BJ (cell line): Measurements from ENCODE around the gene ZMAT2. TPM values are rescaled to one million over a fixed set of nuclear protein-coding genes. Genes with fewer than 3 reads are reported as not detected.
A peak's percentile ranks its signal among the peaks of the same experiment; 100 is the strongest.

Source experiments
- CTCF ChIA-PET: fragments of 350-600 bp; formaldehyde crosslinking; extraction: SDS; loops from one replicate; lab custom pipeline; 2021; ENCODE audit warnings: antibody characterized with exemption, inconsistent platforms; lab: Yijun Ruan, JAX
- POLR2A ChIA-PET: fragments of 300-600 bp; sonication (Branson Sonifier 250); formaldehyde crosslinking; extraction: SDS; loops from one replicate; lab custom pipeline; 2021; ENCODE audit warnings: antibody characterized with exemption; lab: Charles Lee
- DNase-seq: peaks from one replicate; pipeline ENCODE4 v3.0.0-alpha.2; 2011; ENCODE audit warnings: low read depth
- H3K27me3 ChIP-seq: 2 replicates; pipeline ENCODE4 v1.6.0; 2011; ENCODE audit warnings: low read length; ENCODE audit not compliant: control insufficient read depth, insufficient read depth
- H3K36me3 ChIP-seq: 2 replicates; pipeline ENCODE4 v1.5.1; 2011; ENCODE audit warnings: low read length; ENCODE audit not compliant: control insufficient read depth, insufficient read depth
- H3K4me3 ChIP-seq: 2 replicates; pipeline ENCODE4 v1.5.1; 2011; ENCODE audit warnings: low read depth, mild to moderate bottlenecking, control low read depth, low read length
- CTCF ChIP-seq: IDR thresholded peaks from 2 replicates; pipeline ENCODE4 v1.5.1; 2011; ENCODE audit warnings: low read depth, mild to moderate bottlenecking, control low read depth, inconsistent platforms, low read length, moderate library complexity; ENCODE audit not compliant: insufficient read depth
- polyA plus RNA-seq: library from polyadenylated mRNA; depleted of rRNA; stranded (reverse); fragments of >200 nt; gene quantifications from 2 replicates; pipeline ENCODE4 v1.2.3, GENCODE V29; 2011

ZMAT2 gene
- polyA plus RNA-seq, 1 experiment: 23.4 TPM

GRCh38 chr5:140725799-140726471, 25.7 kb downstream of the ZMAT2 start:
- Histone ChIP-seq H3K27me3 (no peaks in the 10 kb centered on the region), H3K36me3 (no peaks in the 10 kb centered on the region), H3K4me3 (peak overlapping the region; percentile 41)
- DNase-seq: peak; percentile 62
- no peak for TF ChIP-seq CTCF
- CTCF ChIA-PET: interaction anchor here (0.6 to 1.0 kb wide), 3 partner anchors 353 to 933 kb away, joined by 3 to 5 read pairs (median 5); no protein-coding TSS in a partner anchor
- POLR2A ChIA-PET: no interaction called here

- no peaks in the 10 kb centered on the region for H3K27me3 ChIP-seq
- no peak for DNase-seq
- no peak overlapping the region for H3K4me3 ChIP-seq
- no peak for TF ChIP-seq CTCF
- no peaks in the 10 kb centered on the region for H3K36me3 ChIP-seq
- ChIA-PET CTCF (interaction anchor here (0.6 kb wide), 2 partner anchors 23 to 181 kb away, joined by 3 to 4 read pairs; no protein-coding TSS in a partner anchor), POLR2A (no interaction called here)
Observed at GRCh38 chr5:140733098-140733497, 32.9 kb downstream of the ZMAT2 start.

GRCh38 chr5:140734354-140734753, 34.1 kb downstream of the ZMAT2 start:
- TF ChIP-seq CTCF: 0 out of 2 replicates have a peak, but pooled peaks have one; percentile 20
- Histone ChIP-seq H3K4me3 (no peak overlapping the region), H3K27me3 (no peaks in the 10 kb centered on the region), H3K36me3 (no peaks in the 10 kb centered on the region)
- ChIA-PET POLR2A (no interaction called here), CTCF (interaction anchor here (0.8 kb wide), 1 partner anchor 9 kb away, joined by 3 read pairs; no protein-coding TSS in a partner anchor)
- DNase-seq: no peak

- CTCF ChIA-PET: interaction anchor here (0.9 kb wide), 1 partner anchor 10 kb away, joined by 3 read pairs; no protein-coding TSS in a partner anchor
- no peaks in the 10 kb centered on the region for H3K36me3 ChIP-seq
- no peaks in the 10 kb centered on the region for H3K27me3 ChIP-seq
- POLR2A ChIA-PET: no interaction called here
- TF ChIP-seq CTCF: no peak
- DNase-seq: no peak
- H3K4me3 ChIP-seq: no peak overlapping the region
Observed at GRCh38 chr5:140737486-140737885, 37.2 kb downstream of the ZMAT2 start.

GRCh38 chr5:140741967-140742366, 41.7 kb downstream of the ZMAT2 start:
- H3K36me3 ChIP-seq: no peaks in the 10 kb centered on the region
- ChIA-PET CTCF (no interaction called here), POLR2A (no interaction called here)
- no peak for DNase-seq
- no peak overlapping the region for H3K4me3 ChIP-seq
- TF ChIP-seq CTCF: no peak
- no peaks in the 10 kb centered on the region for H3K27me3 ChIP-seq
